ENCODE results near the gene DDAH2. TPM values are rescaled to one million over a fixed set of nuclear protein-coding genes. Genes with fewer than 3 reads are reported as not detected.

Gene DDAH2
- total RNA-seq (2021; fragmentation: NEBNext Ultra II Directional; extraction: Animal tissue kit (Norgen Biotek cat#: 25700)), result 10 to 100 TPM; 44.0 to 47.8 (median 46.0) TPM
- long read RNA-seq, transcript DDAH2-212 (6 exons, 1,688 nt), result minor isoform, 21 of 70 reads
- long read RNA-seq, transcript DDAH2-213 (7 exons, 1,688 nt), result major isoform, 35 of 70 reads
- long read RNA-seq, partial matches to known transcripts, result 4 of 70 reads
- long read RNA-seq, other reads (novel, unspliced or antisense), result 8 of 70 reads

- Mint-ChIP-seq H3K4me1 (ENCODE audit: low read depth) (peaks cover 46% of the 10 kb centered on the region), H3K4me3 (peak within 1 kb of the TSS; percentile 93), H3K36me3 (ENCODE audit: low read depth) (peaks cover 34% of the 10 kb centered on the region), H3K27ac (peak within 1 kb of the TSS; percentile 94), H3K27me3 (ENCODE audit: insufficient read depth) (peaks cover 4% of the 10 kb centered on the region), H3K9me3 (no peaks in the 10 kb centered on the region)
- DNase-seq, result no peak
- no peak; the same call in 1 of the 2 replicates for TF ChIP-seq CTCF (IDR thresholded peaks at IDR 0.05)
Observed at GRCh38 chr6:31728767-31729514, at the start of gene DDAH2. TSS of gene DDAH2 (minus strand) at chr6:31729299. CDS start at chr6:31729161, 138 bp downstream.

- Mint-ChIP-seq H3K36me3 (ENCODE audit: low read depth) (0 out of 2 replicates have a peak, but pooled peaks cover 4% of the 10 kb centered on the region), H3K9me3 (no peaks in the 10 kb centered on the region), H3K4me1 (ENCODE audit: low read depth) (peaks cover 17% of the 10 kb centered on the region), H3K4me3 (no peak overlapping the region), H3K27ac (peak overlapping the region; percentile 29; the same call in 1 of the 2 replicates), H3K27me3 (ENCODE audit: insufficient read depth) (no peaks in the 10 kb centered on the region; the same call in 1 of the 2 replicates)
- DNase-seq, result no peak
- no peak for TF ChIP-seq CTCF (IDR thresholded peaks at IDR 0.05)
Observed at GRCh38 chr6:31778193-31778592, 49.1 kb upstream of the DDAH2 start.

- Mint-ChIP-seq H3K27ac (peak overlapping the region; percentile 73), H3K4me3 (no peak overlapping the region), H3K27me3 (ENCODE audit: insufficient read depth) (no peaks in the 10 kb centered on the region; the same call in 1 of the 2 replicates), H3K36me3 (ENCODE audit: low read depth) (no peaks in the 10 kb centered on the region), H3K4me1 (ENCODE audit: low read depth) (peaks cover 17% of the 10 kb centered on the region), H3K9me3 (no peaks in the 10 kb centered on the region)
- DNase-seq, result no peak
- no peak for TF ChIP-seq CTCF (IDR thresholded peaks at IDR 0.05)
Observed at GRCh38 chr6:31777667-31778050, 48.6 kb upstream of the DDAH2 start.

GRCh38 chr6:31776989-31777666 lies 48.0 kb upstream of the DDAH2 start, which contains the start of gene VWA7:
TSS of gene VWA7 (minus strand) at chr6:31777328. CDS start at chr6:31776779, 549 bp downstream.
- Mint-ChIP-seq H3K27ac (peak within 1 kb of the TSS; percentile 73), H3K36me3 (ENCODE audit: low read depth) (no peaks in the 10 kb centered on the region), H3K4me3 (no peak within 1 kb of the TSS; the same call in 1 of the 2 replicates), H3K9me3 (no peaks in the 10 kb centered on the region), H3K4me1 (ENCODE audit: low read depth) (peaks cover 17% of the 10 kb centered on the region), H3K27me3 (ENCODE audit: insufficient read depth) (no peaks in the 10 kb centered on the region; the same call in 1 of the 2 replicates)
- peak; percentile 20; the same call in 1 of the 2 replicates for TF ChIP-seq CTCF (IDR thresholded peaks at IDR 0.05)
- peak; percentile 53 for DNase-seq

- DNase-seq, result no peak
- Mint-ChIP-seq H3K4me3 (no peak overlapping the region), H3K9me3 (no peaks in the 10 kb centered on the region), H3K4me1 (ENCODE audit: low read depth) (peaks cover 17% of the 10 kb centered on the region), H3K36me3 (ENCODE audit: low read depth) (no peaks in the 10 kb centered on the region), H3K27me3 (ENCODE audit: insufficient read depth) (no peaks in the 10 kb centered on the region; the same call in 1 of the 2 replicates), H3K27ac (peak overlapping the region; percentile 29; the same call in 1 of the 2 replicates)
- TF ChIP-seq CTCF (IDR thresholded peaks at IDR 0.05), result no peak
Observed at GRCh38 chr6:31776485-31776988, 47.4 kb upstream of the DDAH2 start.

Data from HFFc6 (cell line).